HG03064 (cell line): ENCODE data around the gene OTOGL.
"Not testable (repeated sequence)": the region's sequence is repeated elsewhere in the genome, so short reads cannot be mapped to it uniquely, and the experiment has no call there.

Experiments used
- ATAC-seq: cut with Tn5 transposase; IDR thresholded peaks from one replicate; pipeline ENCODE4 v1.9.1; 2021; ENCODE audit warnings: low read depth; ENCODE audit not compliant: unreplicated experiment

OTOGL gene

DNA sequence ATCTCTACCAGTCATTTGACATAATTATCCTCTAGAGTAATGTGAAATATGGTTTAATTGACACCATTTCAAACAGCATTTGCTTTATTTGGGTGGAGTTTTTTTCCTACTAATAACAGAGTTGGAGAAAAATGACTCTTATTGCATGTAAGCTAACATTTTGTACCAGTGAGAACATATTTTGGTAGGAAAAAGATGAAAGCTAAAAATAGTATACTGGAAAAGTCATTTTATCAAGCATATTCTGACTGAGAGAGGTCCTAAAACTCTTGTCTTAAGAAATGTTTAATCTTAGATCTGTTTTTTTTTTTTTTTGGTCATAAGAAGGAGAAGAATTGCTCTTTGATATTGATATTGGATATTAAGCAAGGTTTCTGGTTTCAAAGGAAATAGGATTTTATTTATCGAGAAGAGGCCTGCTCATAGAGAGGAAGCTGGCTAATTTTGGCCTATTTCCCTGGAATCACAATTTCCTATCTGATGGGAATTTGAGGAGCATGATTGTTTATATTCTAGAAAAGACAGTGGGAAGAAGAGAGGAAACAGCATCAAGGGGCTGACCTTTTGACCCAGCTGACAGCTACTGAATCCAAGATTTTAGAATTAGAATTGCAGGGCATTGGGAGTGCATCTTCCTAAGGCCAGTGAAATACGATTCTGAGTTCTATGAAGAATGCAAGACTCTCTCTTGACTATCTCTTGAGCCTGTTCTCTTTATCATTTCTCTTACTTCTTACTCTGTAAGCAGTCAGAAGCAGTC, 19.4 kb downstream of the OTOGL start:
- no peak for ATAC-seq

DNA sequence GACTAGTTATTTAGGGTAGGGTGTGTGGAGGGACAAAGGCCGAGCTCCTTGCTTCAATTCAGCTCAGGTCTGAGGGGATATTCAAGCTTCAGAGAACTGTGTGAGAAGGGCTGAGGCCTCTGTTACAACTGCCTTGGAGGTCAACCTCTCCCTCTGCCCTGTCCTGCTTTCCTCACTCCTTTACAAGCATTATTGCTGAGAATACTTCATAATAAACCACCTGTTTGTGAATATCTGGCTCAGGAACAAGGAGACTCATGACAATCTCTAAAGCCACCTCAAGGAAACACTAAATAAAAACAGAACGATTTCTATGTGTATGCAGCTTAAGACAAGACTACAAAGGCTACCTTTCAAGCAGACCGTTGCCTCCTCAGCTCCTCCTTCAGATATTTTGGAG, 21.7 kb downstream of the OTOGL start:
- ATAC-seq: no peak

DNA sequence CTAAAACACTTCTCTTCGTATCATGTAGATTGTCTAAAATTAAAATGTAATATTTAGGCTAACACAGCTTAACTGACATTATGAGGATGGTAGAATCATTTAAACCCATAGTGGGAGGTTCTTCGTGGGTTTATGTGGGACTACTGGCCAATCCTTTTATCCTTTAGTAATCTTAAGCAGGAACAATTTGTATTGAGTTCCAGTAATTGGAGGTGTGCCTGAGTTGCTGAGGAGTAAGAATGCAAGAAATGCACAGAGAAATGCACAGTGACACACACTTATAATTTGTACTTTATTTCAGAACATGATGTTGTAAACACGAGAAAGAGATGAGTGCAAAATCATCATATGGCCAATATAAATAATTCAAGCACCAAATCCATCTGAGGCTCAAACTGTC, 22.3 kb downstream of the OTOGL start:
- ATAC-seq: no peak

DNA sequence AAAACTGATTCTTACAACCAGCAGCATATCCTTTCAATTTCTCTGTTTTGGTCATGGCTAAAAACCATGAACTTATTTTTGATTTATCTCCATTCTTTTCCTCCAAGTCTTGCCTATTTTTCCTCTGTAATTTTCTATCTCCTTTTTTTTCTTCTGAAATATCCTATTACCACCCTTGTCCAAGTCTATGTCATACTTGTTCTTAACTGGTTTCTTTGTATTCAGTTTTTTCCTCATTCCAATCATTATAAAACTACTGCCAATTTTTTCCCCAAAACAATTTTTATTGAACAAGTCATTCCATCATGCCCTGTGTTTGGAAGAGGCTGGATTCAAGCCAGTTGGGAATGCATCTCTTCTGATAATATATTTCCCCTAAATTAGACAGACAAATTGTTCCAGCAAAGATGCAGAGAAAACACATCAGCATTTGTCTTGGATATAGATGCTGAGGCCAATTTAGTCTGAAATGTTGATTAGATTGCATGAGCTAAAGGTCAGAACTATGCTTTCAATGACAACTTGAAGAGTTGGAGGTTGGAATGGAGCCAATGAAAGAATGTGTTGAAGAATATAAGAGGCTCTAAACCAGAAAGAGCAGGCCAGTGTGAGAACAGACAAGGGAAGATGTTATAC, 30.7 kb downstream of the OTOGL start:
- no peak for ATAC-seq

DNA sequence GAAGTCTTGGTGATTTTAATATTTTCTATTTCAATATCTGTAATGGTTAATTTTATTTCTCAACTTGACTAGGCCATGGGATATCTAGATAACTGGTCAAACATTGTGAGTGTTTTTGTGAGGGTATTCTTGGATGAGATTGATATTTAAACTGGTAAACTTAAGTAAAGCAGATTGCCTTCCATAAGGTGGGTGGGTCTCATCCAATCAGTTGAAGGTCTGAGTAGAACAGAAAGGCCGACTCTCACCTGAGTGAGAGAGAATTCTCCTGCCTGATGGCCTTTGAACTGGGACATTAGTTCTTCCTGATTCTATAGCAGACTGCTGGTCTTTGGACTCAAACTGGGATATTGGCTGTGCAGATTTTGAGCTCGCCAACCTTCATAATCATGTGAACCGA, 36.3 kb downstream of the OTOGL start:
- ATAC-seq: no peak

DNA sequence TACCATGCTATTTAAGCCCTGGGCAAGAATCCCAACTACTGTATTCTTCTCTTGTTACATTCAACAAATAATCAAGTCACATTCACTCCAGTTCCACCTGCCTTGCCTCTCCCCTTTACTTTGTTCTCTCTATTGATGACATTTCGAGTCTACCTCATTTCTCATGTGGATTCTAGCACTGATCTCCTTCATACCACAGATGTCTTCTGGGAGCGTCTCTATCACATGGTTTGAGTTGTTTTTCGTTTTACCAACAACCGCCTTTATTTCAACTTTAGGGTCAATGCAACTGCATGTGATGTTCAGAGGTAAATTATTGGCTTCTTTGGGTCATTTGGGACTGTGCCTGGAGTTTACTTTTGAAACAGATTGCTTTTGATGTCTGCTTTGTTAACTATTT, 40.7 kb downstream of the OTOGL start:
- ATAC-seq: no peak

DNA sequence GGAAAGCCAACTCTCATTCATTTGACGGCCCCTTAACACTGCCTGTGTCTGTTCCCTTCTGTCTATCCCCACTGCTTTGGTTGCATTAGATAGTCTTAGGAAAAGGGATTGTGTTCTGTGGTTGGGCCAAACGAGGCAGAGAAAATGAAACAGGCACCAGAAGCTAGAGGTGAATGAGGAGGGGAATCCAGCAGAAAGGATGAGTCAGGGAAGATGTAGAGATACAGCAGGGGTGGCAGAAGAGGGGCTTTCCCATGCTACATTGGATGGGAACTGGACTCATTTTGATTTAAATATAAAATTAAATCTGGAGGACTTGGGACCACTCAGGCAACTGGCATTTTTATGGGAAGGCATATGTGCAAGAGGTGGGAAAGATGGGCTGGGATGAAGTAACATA, 43.3 kb downstream of the OTOGL start:
- no peak for ATAC-seq

DNA sequence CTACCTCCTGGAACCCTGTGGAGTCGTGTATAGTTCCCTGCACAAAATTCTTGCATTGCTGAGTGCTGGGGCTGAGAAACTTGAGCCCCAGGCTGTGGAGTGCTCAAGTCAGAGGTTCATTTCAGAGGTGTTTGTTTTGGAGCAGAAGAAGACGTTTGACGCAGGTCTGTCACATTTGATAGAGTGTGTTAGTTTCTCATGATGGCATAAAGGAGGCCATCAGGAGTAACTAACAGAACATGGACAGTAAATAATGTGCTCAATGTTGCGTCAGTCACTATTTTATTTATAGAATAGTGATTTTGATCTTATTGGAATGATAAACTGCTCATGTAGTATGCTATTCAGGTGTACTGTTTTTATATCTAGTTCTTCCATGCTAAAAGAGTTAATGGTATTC, 44.2 kb downstream of the OTOGL start:
- no peak for ATAC-seq

DNA sequence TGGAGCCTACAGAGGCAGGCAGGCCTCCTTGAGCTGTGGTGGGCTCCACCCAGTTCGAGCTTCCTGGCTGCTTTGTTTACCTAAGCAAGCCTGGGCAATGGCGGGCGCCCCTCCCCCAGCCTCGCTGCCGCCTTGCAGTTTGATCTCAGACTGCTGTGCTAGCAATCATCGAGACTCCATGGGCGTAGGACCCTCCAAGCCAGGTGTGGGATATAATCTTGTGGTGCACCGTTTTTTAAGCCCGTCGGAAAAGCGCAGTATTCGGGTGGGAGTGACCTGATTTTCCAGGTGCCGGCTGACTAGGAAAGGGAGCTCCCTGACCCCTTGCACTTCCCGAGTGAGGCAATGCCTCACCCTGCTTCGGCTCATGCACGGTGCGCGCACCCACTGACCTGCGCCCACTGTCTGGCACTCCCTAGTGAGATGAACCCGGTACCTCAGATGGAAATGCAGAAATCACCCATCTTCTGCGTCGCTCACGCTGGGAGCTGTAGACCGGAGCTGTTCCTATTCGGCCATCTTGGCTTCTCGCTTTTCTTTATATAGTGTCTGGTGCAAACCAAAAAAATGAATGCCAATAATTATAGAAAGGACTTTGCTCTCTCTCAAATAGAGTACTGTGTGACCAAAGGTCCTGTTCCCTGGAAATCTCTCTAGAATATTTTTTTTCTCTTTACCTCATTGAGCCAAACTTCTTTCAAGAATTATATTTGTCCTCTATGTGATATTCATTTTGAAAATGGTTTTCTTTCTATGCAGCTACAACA, 50.4 kb downstream of the OTOGL start:
- not testable (repeated sequence) for ATAC-seq

DNA sequence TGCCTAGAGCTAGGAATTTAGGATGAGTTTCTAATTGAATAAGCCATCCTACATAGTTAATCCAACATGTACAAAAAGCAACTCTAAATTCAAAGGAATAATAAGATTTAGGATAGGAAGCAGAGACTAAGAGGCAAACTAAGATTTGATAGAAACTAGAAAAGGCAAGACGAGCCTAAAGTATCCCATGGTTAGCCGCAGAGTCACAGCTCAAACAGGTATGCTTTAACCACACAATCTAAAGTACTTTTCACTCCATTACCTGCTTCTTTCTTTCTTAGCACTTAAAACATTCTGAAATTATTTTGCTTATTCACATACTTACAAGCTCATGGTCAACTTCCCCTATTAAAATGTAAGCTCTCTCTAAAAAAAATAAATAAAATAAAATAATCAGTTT, 51.8 kb downstream of the OTOGL start:
- ATAC-seq: no peak

DNA sequence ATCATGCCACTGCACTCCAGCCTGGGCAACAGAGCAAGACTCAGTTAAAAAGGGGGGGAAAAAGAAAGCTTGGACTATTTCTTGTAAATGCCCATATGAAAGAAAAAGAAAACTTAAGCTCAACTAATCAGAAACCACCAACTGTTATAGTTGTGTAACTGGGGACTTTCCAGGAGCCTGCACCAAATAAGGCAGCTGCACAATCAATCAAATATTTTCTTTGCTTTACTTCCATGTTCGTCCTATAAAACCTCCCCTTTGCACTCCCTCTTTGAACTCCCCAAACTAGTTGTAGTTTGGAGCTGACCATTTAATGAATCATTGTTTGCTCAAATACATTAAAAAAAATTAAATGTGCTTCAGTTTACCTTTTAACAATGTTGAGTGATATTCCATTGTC, 54.9 kb downstream of the OTOGL start:
- no peak for ATAC-seq

DNA sequence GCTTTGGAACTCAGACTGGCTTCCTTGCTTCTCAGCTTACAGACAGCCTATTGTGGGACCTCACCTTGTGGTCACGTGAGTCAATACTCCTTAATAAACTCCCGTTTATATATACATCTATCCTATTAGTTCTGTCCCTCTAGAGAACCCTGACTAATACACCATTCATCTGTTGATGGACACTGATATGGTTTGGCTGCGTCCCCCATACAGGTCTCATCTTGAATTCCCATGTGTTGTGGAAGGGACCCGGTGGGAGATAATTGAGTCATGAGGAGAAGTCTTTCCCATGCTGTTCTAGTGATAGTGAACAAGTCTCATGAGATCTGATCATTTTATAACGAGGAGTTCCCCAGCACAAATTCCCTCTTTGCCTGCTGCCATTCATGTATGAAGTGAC, 57.0 kb downstream of the OTOGL start:
- ATAC-seq: no peak

DNA sequence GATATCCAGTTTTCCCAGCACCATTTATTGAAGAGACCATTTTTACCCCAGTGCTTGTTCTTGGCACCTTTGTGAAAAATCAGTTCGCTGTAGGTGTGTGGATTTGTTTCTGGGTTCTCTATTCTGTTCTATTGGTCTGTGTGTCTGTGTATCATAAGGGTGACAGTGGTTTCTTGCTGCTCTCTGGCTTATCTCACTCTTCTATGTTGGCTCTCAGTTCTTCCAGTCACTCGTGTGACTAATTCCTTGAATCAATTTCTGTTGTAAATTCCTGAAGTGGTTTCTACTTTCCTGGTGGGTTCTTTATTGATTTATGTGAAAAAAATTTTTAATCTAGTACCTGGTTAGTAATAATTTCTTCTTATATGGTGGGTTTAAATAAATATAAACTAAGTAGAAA, 58.3 kb downstream of the OTOGL start:
- no peak for ATAC-seq

DNA sequence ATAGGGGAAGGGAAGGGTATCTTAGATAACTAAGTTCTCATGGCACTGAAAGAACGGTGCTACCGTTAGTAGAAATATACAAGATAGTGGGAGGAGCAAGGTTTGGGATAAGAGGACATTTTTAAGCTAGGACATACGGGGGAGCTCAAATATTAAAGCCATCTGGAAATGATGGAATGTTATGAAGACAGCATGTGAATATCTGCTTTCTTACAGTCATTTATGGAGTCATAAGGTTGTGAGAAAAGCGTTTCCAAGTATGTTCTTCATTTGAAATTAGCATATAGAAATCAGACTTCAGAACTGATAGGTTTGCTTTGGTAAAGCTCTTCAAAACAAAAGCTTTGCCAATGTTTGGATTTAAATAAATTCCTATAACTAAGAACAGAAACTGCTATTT, 62.3 kb downstream of the OTOGL start:
- ATAC-seq: no peak

DNA sequence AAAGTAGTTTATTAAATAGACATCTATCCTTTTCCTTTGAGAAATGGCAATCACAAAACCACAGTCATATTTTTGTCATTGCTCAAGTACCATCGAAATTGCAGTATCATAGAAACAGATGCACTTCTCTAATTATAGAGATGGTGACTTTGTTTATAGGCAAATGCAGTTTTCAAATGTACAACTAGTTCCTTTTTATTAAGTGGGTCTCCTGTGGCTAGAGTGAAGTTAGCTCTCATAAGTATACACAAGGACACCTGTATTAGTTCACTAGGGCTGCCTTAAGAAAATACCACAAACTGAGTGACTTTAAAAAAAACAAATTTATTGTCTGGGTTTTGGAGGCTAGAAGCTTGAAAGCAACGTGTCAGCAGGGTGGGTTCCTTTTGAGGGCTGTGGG, 62.8 kb downstream of the OTOGL start:
- no peak for ATAC-seq

DNA sequence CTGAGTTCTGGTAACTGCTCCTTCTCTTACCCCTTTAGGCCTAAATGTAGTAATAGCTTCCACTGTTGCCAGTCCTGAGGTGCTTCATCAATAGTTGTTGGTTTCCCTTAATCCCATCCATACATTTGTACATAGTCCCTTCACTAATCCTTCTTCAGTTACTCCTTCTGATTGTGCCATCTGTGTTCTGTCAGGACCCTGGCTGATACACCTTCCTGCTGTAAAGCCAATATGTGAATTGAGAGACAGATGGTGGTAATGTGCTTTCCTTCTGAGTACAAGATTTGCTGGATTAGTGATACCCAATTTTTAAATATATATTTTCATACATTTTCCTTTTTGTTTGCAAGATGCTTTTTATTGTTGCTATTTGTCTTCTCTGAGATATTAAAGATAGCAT, 66.4 kb downstream of the OTOGL start:
- no peak for ATAC-seq

DNA sequence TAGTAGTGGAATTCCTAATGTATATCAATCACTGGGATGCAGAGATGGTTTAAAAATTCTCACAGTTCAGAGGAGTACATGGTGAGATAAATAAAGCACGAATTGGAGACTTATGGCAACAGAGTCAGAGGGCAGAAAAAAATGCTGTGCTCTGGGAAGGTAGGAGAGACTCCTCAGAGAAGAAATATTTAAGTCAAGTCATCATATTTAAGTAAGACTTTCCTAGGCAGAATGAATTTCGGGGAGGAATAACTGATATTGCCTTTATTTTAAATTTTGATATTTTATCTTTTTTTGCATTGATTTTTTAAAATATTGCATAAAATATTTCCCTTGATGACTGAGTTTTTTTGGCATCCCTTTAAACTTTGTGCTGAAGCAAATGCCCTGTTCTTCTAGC, 67.4 kb downstream of the OTOGL start:
- ATAC-seq: no peak

DNA sequence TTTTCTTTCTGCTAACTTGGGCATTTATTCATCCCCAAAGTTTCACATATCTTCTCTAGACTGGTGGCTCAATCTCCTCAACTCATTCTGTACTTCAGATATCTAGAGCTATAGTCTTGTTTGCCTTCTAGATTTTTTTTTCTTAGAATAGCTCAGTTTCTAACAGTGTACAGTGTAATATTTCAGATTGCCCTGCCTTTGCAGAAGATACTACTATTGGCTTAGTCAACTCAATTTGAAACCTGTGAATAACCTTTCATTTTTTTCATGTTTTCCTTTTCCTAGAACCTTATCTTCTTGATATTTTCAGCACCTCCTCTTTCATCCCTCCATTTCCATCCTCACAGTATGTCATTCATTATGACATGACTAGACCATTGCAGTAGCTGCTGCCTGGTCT, 69.6 kb downstream of the OTOGL start:
- no peak for ATAC-seq

DNA sequence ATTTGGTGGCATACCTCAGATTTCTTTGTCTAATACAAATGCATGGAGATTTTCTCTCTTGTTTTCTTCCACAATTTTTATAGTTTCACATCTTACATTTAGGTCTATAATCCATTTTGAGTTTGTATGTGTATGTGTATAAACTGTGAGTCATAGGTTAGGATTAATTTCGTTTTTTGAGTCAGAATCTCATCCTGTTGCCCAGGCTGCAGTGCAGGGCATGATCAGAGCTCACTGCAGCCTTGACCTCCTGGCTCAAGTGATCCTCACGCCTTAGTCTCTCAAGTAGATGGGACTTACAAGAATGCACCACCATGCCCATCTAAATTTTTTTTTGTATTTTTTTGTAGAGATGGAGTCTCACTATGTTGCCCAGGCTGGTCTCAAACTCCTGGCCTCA, 71.6 kb downstream of the OTOGL start:
- no peak for ATAC-seq

DNA sequence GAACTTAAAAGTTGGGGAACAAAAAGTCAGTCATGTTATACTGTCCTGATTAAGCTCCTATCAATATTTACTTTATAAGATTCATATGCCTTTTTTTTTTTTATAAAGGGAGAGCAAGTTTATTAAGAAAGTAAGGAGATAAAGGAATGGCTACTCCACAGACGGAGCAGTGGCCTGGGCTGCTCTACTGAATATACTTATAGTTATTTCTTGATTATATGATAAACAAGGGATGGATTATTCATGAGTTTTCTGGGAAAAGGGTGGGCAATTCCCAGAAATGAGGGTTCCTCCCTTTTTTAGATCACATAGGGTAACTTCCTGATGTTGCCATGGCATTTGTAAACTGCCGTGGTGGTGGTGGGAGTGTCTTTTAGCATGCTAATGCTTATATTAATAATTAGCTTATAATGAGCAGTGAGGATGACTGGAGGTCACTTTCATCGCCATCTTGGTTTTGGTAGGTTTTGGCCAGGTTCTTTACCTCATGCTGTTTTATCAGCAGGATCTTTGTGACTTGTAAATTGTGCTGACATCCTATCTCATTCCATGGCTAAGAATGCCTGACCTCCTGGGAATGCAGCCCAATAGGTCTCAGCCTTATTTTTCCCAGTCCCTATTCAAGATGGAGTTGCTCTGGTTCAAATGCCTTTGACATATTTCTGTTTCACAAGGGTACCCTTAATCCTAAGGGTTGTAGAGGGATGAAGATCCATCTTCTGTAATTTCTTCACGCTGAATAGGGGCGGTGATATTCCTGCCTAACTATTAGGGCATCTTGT, 73.9 kb downstream of the OTOGL start:
- ATAC-seq: no peak

DNA sequence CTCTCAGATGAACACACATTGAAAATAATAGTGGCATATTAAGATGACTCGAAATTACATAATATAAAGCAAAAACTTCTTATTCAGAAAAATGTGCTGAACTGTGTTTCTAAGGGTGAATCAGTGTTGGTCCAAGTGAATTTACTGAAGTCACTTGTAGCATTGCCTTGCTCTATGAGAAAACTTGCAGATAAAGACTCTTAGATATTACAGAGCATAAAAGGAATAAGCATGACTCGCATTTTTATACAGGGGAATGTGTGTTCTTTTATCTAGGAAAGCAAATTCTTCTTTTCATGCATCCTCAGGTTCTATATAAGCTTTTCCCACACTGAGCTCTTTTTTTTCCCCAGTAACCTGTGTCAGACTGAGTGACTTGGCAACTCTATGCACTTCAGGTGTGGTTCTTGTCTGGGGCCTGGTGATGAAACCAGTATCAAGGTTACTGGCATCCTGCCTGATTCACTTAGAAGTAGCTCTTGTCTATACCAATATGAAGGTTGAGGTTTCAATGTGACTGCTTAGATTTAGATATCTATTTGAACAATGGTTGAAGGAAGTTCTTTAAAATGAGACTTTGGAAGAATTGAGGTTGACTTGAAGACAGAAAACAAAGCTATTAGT, 76.1 kb downstream of the OTOGL start:
- no peak for ATAC-seq
